Posterior cingulate gyrus (tissue), 11 donors: ENCODE measurements around the gene MORN1.
A peak's percentile ranks its signal among the peaks of the same experiment; 100 is the strongest.

ENCODE experiments used
- DNase-seq, 10 donors: peaks; one replicate each; pipeline versions ENCODE4 v3.0.0 to v3.0.0-alpha.2; 2020 to 2021; ENCODE audit warnings: mixed read lengths in 3 of 10
- intact Hi-C: fragments of 100-400 bp; cut with DNase I; formaldehyde crosslinking; loops from one replicate; pipeline ENCODE4 v1.15.1; 2023

MORN1 gene

GRCh38 chr1:2425892-2426291, 34.5 kb upstream of the MORN1 start:
- intact Hi-C loops: no loop called here
- peak in 1 of 10 donors; percentile 41 for DNase-seq

- intact Hi-C loops: no loop called here
Measured at GRCh38 chr1:2422523-2422922, 31.2 kb upstream of the MORN1 start.

GRCh38 chr1:2419416-2419815, 28.1 kb upstream of the MORN1 start:
- DNase-seq: no peak
- intact Hi-C loops: loop anchor here (10.0 kb wide), 1 partner anchor 1005 kb away; no protein-coding TSS in a partner anchor

More at GRCh38 chr1:2422523-2422922, 31.2 kb upstream of the MORN1 start:
- DNase-seq: no peak

GRCh38 chr1:2418791-2419320, 27.5 kb upstream of the MORN1 start:
- no peak for DNase-seq
- intact Hi-C loops: loop anchor here (10.0 kb wide), 1 partner anchor 1006 kb away; no protein-coding TSS in a partner anchor

GRCh38 chr1:2417833-2418225, 26.5 kb upstream of the MORN1 start:
- no peak for DNase-seq
- intact Hi-C loops: loop anchor here (10.0 kb wide), 1 partner anchor 1007 kb away; no protein-coding TSS in a partner anchor

GRCh38 chr1:2417083-2417832, 25.9 kb upstream of the MORN1 start:
- intact Hi-C loops: loop anchor here (10.0 kb wide), 1 partner anchor 1008 kb away; no protein-coding TSS in a partner anchor
- no peak for DNase-seq

GRCh38 chr1:2416403-2416802, 25.0 kb upstream of the MORN1 start:
- no peak for DNase-seq
- intact Hi-C loops: loop anchor here (10.0 kb wide), 1 partner anchor 1008 kb away; no protein-coding TSS in a partner anchor

- intact Hi-C loops: loop anchor here (10.0 kb wide), 1 partner anchor 1009 kb away; no protein-coding TSS in a partner anchor
- no peak for DNase-seq
Measured at GRCh38 chr1:2415801-2416208, 24.5 kb upstream of the MORN1 start.

- DNase-seq: no peak
- intact Hi-C loops: loop anchor here (10.0 kb wide), 1 partner anchor 1009 kb away; no protein-coding TSS in a partner anchor
Measured at GRCh38 chr1:2415337-2415736, 24.0 kb upstream of the MORN1 start.

- DNase-seq: peak; percentile 66 to 98 (median 84)
- intact Hi-C loops: loop anchor here (1.0 to 10.0 kb wide), 3 partner anchors 113 to 1010 kb away; partner anchors contain the start of gene PANK4
Measured at GRCh38 chr1:2414297-2414958, 23.1 kb upstream of the MORN1 start.

GRCh38 chr1:2413495-2414296, 22.3 kb upstream of the MORN1 start:
- no peak for DNase-seq
- intact Hi-C loops: loop anchor here (1.0 to 10.0 kb wide), 4 partner anchors 114 to 1011 kb away; partner anchors contain the start of genes PANK4 and PRXL2B

GRCh38 chr1:2412773-2413494, 21.6 kb upstream of the MORN1 start:
- DNase-seq: no peak
- intact Hi-C loops: loop anchor here (2.0 to 10.0 kb wide), 3 partner anchors 114 to 1012 kb away; partner anchors contain the start of genes PANK4 and PRXL2B

- peak; percentile 93 to 100 (median 96) for DNase-seq
- intact Hi-C loops: loop anchor here (2.0 to 10.0 kb wide), 3 partner anchors 115 to 1012 kb away; partner anchors contain the start of genes PANK4 and PRXL2B
Measured at GRCh38 chr1:2412395-2412772, 21.0 kb upstream of the MORN1 start, which contains the start of gene PEX10. PEX10 (minus strand) TSS chr1:2412564; CDS start chr1:2412502, 62 bp downstream.

GRCh38 chr1:2411801-2412394, 20.5 kb upstream of the MORN1 start:
- DNase-seq: no peak
- intact Hi-C loops: loop anchor here (2.0 to 10.0 kb wide), 3 partner anchors 115 to 1013 kb away; partner anchors contain the start of genes PANK4 and PRXL2B

- DNase-seq: no peak
- intact Hi-C loops: loop anchor here (5.0 to 10.0 kb wide), 2 partner anchors 118 to 1015 kb away; partner anchors contain the start of gene PANK4
Measured at GRCh38 chr1:2409745-2410144, 18.4 kb upstream of the MORN1 start.

- intact Hi-C loops: no loop called here
- DNase-seq: no peak
Measured at GRCh38 chr1:2408859-2409276, 17.5 kb upstream of the MORN1 start.

GRCh38 chr1:2408456-2408855, 17.1 kb upstream of the MORN1 start:
- no peak for DNase-seq
- intact Hi-C loops: no loop called here

GRCh38 chr1:2407991-2408275, 16.6 kb upstream of the MORN1 start:
- intact Hi-C loops: no loop called here
- no peak for DNase-seq
